ENCODE measurements around the gene BRD1. TPM values are rescaled to one million over a fixed set of nuclear protein-coding genes. Genes with fewer than 3 reads are reported as not detected.

BRD1 gene
- polyA plus RNA-seq, 1 donor from 2014 or later, result 79.3 TPM

DNA sequence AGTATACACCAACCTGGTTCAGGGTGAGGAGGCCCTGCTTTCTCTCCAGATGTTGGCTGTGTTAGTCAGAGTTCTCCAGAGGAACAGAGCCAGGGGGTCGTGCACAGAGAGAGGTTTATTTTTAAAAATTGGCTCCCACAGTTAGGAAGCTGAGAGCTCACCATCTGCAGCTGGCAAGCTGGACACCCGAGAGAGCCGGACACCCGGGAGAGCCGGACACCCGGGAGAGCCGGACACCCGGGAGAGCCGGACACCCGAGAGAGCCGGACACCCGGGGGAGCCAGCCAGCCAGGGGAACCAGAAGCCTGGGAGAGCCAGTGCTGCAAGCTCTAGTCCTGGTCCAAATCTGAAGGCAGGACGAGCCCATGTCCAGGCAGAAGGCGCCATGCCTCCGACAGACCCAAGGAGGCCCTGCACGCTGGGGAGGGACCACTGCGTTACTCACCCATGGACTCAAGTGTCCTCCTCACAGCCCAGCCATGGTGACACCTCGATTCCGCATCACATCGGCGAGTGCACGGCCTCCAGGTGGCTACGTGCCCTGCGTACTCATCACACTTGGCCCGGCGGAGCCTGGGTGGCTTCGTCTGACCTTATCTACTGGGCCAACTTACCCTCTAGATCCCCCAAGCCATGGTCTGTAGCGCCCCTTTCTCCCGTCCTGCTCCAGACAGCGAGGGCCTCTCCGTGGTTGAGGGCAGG lies 99.0 kb downstream of the BRD1 start:
- no peak overlapping the region for H3K27ac ChIP-seq (ENCODE audit: low read length)

DNA sequence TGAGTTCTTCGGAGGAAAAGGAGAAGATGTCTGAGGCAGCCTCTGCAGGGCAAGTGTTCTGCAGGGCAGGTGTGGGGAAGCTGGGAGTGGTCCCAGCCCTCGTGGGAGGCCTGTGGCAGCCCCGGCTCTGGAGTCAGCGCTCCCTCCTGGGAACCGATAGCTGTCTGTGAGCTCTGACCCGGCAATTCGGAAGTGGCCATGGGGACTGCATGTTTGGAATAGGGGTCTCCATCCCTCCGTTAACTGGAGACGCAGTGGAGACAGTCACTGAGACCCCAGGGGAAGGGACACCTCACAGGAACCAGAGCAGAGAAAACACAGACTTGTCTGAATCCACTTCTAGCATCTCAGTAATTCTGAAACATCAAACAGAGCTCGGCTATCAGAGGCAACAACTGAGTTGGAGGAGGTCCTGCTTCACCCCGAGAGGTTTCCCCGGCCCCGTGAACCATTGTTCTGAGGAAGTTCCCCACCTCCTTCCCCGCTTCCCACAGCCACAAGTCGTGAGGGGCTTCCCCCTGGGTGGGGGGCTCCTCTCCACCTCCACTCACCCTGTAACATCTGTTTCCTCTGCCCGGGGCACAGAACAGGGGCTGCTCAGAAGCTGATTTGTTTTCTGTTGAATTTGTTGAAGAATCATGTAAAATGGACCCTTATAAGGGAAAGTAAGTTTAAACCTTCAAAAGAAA lies 99.6 kb downstream of the BRD1 start:
- Histone ChIP-seq H3F3A (ENCODE audit: insufficient read depth, low read length, poor library complexity, severe bottlenecking) (no peaks in the 10 kb centered on the region), H3K4me3 (ENCODE audit: low read length) (no peak overlapping the region), H3K9me3 (ENCODE audit: low read length) (no peaks in the 10 kb centered on the region), H3K27me3 (ENCODE audit: insufficient read depth, low read depth, low read length) (peaks cover 24% of the 10 kb centered on the region), H4K20me1 (ENCODE audit: insufficient read depth) (no peaks in the 10 kb centered on the region), H3K4me2 (ENCODE audit: low read length) (no peak overlapping the region), H3K79me2 (replicated peaks; ENCODE audit: insufficient read depth, low read length) (no peaks in the 10 kb centered on the region), H3K9ac (ENCODE audit: low read length) (no peak overlapping the region), H3K27ac (ENCODE audit: low read length) (no peak overlapping the region), H3K9me2 (ENCODE audit: insufficient read depth, low read length) (no peaks in the 10 kb centered on the region), H2AFZ (ENCODE audit: low read depth, low read length) (no peak overlapping the region), H3K36me3 (ENCODE audit: insufficient read depth, low read length) (no peaks in the 10 kb centered on the region)
- TF ChIP-seq POLR2AphosphoS5 (IDR thresholded peaks at IDR 0.05) (no peak), EZH2 (IDR thresholded peaks at IDR 0.05; ENCODE audit: borderline replicate concordance, insufficient read depth, low read length, poor library complexity, severe bottlenecking) (no peak), TAF1 (IDR thresholded peaks at IDR 0.05; ENCODE audit: low read depth) (no peak), SMC3 (conservative IDR thresholded peaks at IDR 0.05; ENCODE audit: poor library complexity) (no peak), CTCF (IDR thresholded peaks at IDR 0.05; ENCODE audit: poor library complexity, severe bottlenecking) (no peak), RAD21 (conservative IDR thresholded peaks at IDR 0.05) (no peak), MXI1 (conservative IDR thresholded peaks at IDR 0.05; ENCODE audit: poor library complexity, severe bottlenecking) (no peak), EP300 (conservative IDR thresholded peaks at IDR 0.05; ENCODE audit: poor library complexity, severe bottlenecking) (no peak)

More for the DNA sequence above, 99.0 kb downstream of the BRD1 start:
- Histone ChIP-seq H3F3A (ENCODE audit: insufficient read depth, low read length, poor library complexity, severe bottlenecking) (no peaks in the 10 kb centered on the region), H3K36me3 (ENCODE audit: insufficient read depth, low read length) (no peaks in the 10 kb centered on the region), H3K4me2 (ENCODE audit: low read length) (no peak overlapping the region), H3K4me3 (ENCODE audit: low read length) (no peak overlapping the region), H3K79me2 (replicated peaks; ENCODE audit: insufficient read depth, low read length) (no peaks in the 10 kb centered on the region), H3K9me3 (ENCODE audit: low read length) (no peaks in the 10 kb centered on the region), H3K9me2 (ENCODE audit: insufficient read depth, low read length) (no peaks in the 10 kb centered on the region), H3K27me3 (ENCODE audit: insufficient read depth, low read depth, low read length) (peaks cover 24% of the 10 kb centered on the region), H2AFZ (ENCODE audit: low read depth, low read length) (no peak overlapping the region), H3K9ac (ENCODE audit: low read length) (no peak overlapping the region), H4K20me1 (ENCODE audit: insufficient read depth) (no peaks in the 10 kb centered on the region)
- TF ChIP-seq, protein P1, sequence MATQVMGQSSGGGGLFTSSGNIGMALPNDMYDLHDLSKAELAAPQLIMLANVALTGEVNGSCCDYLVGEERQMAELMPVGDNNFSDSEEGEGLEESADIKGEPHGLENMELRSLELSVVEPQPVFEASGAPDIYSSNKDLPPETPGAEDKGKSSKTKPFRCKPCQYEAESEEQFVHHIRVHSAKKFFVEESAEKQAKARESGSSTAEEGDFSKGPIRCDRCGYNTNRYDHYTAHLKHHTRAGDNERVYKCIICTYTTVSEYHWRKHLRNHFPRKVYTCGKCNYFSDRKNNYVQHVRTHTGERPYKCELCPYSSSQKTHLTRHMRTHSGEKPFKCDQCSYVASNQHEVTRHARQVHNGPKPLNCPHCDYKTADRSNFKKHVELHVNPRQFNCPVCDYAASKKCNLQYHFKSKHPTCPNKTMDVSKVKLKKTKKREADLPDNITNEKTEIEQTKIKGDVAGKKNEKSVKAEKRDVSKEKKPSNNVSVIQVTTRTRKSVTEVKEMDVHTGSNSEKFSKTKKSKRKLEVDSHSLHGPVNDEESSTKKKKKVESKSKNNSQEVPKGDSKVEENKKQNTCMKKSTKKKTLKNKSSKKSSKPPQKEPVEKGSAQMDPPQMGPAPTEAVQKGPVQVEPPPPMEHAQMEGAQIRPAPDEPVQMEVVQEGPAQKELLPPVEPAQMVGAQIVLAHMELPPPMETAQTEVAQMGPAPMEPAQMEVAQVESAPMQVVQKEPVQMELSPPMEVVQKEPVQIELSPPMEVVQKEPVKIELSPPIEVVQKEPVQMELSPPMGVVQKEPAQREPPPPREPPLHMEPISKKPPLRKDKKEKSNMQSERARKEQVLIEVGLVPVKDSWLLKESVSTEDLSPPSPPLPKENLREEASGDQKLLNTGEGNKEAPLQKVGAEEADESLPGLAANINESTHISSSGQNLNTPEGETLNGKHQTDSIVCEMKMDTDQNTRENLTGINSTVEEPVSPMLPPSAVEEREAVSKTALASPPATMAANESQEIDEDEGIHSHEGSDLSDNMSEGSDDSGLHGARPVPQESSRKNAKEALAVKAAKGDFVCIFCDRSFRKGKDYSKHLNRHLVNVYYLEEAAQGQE (IDR thresholded peaks at IDR 0.05; ENCODE audit: borderline replicate concordance), result no peak
- TF ChIP-seq TAF1 (IDR thresholded peaks at IDR 0.05; ENCODE audit: low read depth) (no peak), POLR2AphosphoS5 (IDR thresholded peaks at IDR 0.05) (no peak), RAD21 (conservative IDR thresholded peaks at IDR 0.05) (no peak), EZH2 (IDR thresholded peaks at IDR 0.05; ENCODE audit: borderline replicate concordance, insufficient read depth, low read length, poor library complexity, severe bottlenecking) (no peak), CTCF (IDR thresholded peaks at IDR 0.05; ENCODE audit: poor library complexity, severe bottlenecking) (no peak), MXI1 (conservative IDR thresholded peaks at IDR 0.05; ENCODE audit: poor library complexity, severe bottlenecking) (no peak), EP300 (conservative IDR thresholded peaks at IDR 0.05; ENCODE audit: poor library complexity, severe bottlenecking) (no peak), SMC3 (conservative IDR thresholded peaks at IDR 0.05; ENCODE audit: poor library complexity) (no peak)

Data from neural cell (in vitro differentiated cells).